NCI-H146 (cell line): ENCODE measurements around the gene POU3F4.

Experiments
- DNase-seq: peaks from one replicate; lab custom pipeline; 2025; lab: John Stamatoyannopoulos, UW

The POU3F4 gene

DNA sequence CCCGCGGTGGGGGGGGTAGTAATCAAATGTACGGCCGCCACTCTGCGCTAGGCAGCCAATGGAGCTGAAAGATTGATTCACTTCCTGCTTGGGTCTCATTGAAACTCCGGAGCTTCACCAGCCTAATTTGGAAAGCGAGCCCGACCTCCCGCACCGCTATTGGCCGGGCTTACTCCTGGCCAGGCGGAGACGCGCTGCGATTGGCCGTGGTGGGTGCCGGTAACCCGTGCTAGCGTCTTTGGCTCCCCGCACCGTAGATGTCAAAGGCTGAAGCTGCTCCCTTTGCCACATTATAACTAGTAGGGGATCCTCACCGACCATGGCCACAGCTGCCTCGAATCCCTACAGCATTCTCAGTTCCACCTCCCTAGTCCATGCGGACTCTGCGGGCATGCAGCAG is at the start of gene POU3F4:
Gene POU3F4 (plus strand): TSS at position 285 of the 400 bp plus-strand sequence. CDS start 35 bp downstream, at position 320.
- no peak for DNase-seq

DNA sequence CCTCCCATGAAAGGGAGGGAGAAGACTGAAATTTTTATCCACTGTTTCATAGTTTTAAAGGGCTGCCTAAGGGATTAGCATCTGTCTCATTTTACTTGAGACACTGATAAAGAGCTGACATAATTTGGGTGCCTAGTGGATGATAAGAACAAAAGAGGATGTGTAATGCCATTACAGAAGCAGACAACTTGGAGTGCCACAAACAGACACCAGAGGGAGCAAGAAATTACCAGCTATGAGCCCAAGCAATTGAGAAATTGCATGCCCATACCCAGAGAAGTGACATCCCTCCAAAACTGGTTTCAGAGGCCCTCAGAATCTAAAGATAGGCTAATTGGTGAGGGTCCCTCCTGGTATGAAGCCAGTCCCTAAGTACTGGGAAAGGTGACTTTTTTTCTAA is 38.5 kb upstream of the POU3F4 start:
- no peak for DNase-seq

DNA sequence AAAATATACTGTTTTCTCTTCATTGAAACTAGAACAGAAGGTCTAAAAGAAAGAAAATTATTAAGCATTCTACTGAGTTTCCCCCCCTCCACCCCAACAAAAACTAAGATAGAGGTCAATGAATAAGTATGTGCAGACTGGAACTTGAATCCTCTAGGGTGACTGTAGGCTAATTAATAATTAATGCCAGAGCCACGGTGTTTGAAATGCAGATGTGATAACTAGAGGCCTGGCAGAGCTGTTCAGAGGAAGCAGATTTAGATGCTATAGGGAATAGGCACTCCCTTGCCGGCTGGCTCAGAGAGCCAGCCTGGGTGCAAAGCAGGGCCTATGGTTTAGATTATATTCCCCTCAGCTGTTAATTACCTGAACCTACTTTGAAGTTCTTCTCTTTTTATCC is 12.2 kb upstream of the POU3F4 start:
- DNase-seq = no peak

DNA sequence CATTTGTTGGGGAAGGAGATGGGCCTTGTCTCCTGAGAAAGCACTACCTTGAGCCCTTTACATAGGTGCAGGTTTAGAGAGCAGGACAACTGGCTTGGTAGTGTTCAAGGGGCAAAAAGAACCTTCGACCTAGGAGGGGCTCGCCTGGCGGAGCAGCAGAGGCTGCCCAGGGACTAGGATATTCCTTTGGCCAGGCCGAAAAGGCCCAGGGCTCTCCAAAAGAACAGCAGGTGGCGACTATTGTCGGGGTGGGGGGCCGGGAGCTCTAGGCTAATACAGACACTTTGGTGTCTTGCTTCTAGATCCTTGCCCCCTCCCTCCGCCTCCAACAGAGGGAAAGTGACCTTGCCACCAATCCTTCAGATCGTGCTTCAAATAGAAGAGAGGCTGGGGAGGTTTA is 7.1 kb upstream of the POU3F4 start:
- DNase-seq = no peak

DNA sequence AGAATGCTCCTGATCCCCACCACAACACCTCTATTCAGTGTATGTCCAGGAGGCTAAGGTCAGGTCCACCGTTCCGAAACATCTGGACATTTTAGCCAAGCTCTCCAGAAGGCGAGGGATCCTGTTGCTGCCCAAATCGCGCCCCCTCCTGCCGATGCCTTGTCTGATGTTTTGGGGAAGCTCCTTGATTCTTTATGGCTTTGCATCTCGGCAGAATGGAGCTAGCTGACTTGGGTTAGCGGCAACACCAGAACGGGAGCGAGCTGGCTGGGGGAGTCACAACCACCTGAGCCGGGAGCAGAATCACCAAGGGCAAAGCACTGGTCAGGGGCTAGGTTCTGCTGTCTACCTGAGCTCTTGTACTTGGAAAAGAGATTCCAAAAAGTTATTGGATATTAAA is 6.6 kb upstream of the POU3F4 start:
- DNase-seq = no peak

DNA sequence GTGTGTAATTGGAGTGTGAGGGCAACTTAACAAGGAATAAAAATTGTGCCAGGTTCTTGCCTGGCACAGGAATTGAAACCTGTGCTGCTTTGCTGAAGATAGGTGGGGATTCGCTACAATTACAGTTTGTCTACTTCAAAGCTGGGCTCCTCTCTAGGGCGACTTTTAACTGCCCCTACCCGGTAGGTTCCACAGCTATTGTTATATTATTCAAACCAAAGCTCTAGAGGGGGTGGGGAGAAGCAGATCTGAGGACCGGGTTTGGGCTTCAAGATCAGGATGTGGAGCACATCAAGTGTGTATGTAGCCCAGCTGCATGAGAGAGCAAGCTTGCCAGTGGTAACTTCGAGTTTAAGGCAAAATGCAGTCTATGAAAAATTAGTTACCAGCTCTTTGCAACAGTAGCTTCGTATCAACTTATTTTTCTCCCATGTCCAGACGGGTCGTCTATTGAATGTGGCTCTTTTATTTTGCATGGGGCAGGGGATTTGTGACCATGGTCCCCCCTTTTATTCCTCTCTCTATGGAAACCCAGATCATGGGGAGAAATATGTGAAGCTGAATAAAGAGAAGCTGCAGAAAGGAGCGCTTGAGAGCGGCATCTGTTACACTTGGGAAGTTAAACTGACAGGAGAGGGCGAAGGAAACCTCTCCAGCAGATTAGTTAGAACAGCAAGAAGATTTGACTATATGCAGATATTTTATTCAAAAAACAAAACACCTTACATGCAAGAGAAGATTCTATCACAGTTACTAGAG is 3.2 kb upstream of the POU3F4 start:
- DNase-seq = no peak

DNA sequence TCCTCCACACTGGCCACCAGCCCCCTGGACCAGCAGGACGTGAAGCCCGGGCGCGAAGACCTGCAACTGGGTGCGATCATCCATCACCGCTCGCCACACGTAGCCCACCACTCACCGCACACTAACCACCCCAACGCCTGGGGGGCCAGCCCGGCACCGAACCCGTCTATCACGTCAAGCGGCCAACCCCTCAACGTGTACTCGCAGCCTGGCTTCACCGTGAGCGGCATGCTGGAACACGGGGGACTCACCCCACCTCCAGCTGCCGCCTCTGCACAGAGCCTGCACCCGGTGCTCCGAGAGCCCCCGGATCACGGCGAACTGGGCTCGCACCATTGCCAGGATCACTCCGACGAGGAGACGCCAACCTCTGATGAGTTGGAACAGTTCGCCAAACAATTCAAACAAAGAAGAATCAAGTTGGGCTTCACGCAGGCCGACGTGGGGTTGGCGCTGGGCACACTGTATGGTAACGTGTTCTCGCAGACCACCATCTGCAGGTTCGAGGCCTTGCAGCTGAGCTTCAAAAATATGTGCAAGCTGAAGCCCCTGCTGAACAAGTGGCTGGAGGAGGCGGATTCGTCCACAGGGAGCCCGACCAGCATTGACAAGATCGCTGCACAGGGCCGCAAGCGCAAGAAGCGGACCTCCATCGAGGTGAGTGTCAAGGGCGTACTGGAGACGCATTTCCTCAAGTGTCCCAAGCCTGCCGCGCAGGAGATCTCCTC is 600 bp downstream of the POU3F4 start:
- DNase-seq = no peak

DNA sequence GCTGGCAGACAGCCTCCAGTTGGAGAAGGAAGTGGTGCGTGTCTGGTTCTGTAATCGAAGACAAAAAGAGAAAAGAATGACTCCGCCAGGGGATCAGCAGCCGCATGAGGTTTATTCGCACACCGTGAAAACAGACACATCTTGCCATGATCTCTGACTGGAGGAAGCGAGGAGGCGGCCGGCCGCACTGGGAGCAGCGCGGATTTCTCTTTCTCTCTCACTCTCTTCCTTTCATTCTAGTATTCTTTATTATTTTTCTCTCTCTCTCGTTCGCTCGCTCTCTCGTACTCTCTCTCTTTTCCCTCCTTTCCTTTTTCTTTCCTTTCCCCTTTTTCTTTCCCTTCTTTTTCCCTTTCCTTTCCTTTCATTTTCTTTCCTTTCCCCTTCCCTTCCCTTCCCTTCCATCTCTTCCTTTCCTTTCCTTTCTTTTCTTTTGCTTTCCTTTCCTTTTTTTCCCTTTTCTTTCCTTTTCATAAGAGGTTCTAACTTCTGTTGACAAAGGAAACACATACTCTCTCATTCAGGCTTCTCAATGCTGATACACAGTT is 1.2 kb downstream of the POU3F4 start:
- no peak for DNase-seq

DNA sequence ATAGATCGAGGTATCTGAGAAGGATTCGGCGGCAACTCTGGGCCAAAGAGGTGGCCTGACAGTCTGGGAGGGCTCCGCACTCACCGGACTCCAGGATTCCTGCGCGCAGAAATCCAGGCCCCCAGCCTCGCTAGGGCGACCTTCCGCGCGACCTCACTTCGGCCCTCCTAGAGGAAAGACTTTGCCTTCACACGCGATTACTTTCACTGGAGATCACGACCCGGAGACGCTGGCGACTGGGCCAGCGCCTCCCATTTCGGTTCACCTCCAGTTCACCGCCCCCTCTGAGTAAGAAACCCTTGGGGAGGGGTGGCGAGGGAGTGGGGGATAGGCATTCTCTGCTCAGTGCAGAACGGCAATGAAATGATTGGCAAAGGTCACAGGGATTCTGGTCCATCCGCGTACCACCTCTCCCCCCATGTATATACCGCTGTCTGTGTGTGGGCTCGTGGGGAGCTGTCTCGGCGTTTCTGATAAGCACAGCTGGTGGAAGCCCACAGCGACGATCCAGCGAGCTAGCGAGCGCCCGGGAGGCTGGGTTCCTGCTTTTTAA is 2.5 kb downstream of the POU3F4 start:
- DNase-seq = no peak

DNA sequence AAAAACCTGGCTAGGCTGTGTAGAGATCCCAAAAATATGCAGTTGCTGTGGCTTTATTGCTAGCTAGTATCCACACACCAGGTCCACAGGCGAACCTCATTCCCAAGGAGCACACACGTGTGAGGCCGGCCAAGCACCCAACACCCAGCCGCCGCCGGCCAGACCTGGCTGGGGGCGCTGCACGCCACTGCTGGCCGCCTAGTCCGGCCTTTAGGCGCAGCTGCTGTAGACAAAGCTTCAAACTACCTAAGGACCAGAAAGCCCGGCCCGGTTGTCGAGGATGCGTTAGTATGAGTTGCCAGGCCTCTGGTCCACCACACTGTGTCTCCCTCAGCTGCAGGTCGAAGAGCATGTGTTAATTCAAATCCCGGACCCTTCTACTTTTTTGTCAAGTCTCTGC is 3.1 kb downstream of the POU3F4 start:
- no peak for DNase-seq

DNA sequence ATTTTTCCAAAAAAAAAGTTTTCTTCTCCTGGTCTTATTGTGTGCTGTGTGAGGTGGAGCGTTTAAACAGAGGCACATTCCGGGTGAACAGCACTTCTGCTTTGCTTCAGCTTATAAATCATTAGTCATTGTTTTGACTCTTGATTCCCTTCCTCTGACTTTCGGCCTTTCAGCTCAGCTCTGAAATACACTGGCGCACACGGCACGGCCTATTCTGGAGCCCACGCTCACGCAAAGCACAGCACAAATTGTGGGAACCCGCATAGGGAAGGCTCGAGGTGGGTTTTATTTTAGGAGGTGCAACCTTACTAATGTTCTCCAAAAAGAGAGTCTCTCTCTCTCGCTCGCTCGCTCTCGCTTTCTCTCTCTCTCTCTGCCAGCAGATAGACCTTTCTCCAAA is 4.0 kb downstream of the POU3F4 start:
- DNase-seq = no peak

DNA sequence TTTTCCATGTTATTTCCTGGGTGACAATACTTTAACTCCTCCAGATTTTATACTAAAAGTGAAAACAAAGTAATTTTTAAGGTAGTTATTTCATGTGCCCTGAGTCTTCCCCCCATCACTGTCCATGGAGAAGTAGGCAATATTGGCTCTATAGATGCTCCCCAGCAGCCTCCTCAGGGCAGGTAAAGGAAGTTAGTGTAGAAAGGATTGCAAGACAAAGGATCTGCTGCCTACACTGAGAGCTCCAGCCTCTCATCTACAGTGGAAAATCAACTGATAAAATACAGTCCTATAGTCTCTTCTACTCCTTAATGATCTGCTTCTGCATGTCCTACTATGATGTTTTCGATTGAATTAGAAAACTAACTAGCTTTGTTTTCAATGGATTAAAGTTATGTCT is 8.5 kb downstream of the POU3F4 start:
- DNase-seq = no peak

DNA sequence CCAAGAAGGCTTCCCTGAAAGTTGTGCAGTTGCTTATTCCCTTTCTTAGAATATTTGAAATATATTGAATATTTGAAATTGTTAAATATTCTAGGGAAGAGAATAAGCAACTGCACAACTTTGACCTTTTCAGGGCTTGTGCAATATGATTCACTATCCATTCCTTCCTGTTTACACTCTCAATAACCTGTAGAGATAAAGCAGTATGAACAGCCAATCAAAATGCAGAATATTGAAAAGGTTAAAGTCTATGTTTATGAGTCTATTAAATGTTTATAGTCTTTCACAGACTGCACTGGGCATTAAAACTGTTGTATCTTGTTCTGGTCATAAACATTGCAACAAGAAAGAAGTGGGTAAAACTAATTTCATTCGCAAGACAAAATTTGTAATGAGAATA is 13.8 kb downstream of the POU3F4 start:
- no peak for DNase-seq

DNA sequence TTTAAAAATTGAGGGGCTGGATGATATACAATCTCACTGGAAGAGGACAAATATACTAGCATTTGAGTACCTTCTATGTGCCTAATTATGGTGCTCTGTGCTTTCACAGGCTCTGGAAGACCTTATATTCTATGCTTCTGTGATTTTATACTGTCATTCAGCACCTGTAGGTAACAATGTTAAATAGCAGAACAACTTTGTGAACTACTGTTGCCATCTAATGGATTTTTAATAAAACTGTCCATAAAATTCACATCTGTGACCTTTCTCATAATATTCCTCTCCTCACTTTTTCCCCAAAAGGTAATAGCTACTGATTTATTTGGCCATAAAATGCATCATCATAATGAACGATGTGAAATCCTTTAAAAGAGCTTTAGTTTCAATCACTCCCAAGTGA is 21.9 kb downstream of the POU3F4 start:
- DNase-seq = no peak

DNA sequence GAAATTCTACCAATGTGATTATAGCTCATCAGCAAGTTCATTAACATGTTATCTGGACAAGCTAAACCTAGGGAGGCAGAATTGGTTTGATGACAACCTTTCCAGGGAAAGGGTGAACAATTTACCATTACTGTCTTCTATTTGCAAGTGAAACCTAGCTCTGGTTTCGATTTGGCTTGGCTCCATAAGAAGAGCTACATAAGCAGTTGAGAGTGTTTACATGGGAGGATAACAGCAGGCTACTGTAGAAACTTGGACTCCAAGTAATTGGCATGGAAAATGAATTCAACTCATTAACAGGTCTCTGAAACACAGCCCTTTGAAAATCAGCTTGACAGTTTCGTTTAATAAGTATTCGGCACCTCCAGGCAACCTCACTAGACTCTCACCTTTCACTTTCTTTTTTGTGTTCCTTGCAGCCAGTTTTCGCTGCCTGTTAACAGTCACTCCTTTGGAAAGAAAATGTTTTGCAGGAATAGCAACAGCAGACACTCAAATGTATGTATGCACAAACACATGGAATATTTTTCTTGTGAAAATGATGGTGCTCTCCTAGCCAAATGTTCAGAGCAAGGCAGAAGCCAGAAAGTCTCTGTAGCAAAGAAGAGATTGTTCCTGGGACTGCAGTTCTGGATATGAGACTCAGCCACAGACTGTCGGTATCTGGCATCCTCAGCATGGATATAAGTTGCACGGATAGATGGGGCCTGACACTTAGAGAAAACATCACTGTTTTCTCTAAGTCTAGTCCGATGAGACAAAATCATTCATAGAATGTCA is 27.5 kb downstream of the POU3F4 start:
- no peak for DNase-seq
